ENCODE data around the gene TPMT.
"Not testable (repeated sequence)": the region's sequence is repeated elsewhere in the genome, so short reads cannot be mapped to it uniquely, and the experiment has no call there.

The TPMT gene

DNA sequence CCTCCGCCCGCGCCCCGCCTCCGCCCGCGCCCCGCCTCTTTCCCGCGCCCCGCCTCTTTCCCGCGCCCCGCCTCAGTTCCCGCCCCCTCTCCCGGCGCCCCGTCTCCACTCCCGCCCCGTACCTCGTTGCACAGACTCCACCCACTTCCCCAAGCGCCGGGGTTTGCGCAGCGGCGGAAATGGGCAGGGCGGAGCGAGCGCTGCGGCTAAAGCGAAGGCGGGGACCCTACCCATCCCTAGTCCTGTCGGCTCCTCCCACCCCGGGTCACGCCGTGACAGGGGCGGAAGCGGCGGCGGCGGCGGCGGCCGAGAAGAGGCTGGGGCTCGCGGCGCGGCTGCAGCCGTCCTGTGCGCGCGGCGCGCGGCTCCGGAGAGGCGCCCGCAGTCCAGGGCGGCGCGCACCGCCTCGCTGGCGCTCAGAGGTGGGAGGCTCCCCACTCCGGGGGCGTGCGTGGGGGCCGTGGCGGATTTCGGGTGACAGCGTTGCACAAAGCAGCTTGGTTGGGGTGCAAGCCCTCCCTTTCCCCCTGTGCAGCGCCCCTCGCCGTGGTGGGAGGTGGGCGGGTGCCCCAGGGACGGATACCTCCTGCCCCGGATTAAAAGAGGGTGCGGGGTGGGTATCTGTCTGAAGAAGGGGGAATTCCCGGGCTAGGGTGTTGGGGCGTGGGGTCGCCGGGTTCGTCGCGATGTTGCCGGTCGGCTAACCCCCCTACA is 430 bp upstream of the TPMT start, which contains the start of gene KDM1B:
KDM1B (plus strand) TSS at position 273 of the 714 bp plus-strand sequence. CDS start 4,474 bp downstream, outside the sequence.
- DNase-seq = peak; percentile 99

DNA sequence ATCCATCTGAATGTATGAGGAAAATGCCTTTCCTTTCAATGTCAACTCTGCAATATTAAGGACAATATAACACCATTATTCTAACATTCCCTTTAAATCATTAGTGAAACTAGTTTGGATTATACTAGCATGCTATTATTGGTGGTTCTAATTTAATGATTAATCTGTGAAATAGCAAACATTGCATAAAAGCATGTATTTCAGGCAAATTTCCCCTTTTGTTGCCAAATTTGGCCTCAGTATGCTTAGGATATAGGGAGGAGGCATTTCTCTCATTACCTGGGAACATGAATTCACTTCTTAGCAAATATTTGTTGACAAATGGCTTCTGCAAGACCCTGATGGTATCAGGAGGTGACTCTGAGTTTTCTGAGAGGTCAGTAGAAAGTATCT is 1.6 kb downstream of the TPMT start:
- DNase-seq = no peak

DNA sequence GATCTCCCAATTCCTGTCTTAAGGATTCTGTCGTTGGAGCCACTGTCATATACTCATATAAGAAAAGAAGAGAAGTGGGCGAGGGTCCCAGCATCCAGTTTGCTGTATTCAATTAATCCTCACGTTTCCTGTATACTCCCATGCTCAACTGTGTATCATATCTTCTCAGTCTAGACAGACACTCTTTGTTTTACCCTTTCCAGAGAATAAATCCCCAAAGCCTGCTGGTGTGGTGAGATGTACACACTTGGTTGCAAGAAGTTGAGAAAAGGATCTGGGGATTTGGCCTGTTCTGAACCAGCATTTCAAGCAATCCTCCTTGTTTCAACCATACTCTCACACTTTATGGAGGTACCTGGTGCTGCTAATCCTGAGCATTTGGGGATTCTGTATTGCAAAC is 3.1 kb downstream of the TPMT start:
- DNase-seq = no peak

GRCh38 chr6:18151391-18151790 is 3.5 kb downstream of the TPMT start:
- DNase-seq = not testable (repeated sequence)

GRCh38 chr6:18148304-18149025 is 6.4 kb downstream of the TPMT start:
- no peak for DNase-seq

DNA sequence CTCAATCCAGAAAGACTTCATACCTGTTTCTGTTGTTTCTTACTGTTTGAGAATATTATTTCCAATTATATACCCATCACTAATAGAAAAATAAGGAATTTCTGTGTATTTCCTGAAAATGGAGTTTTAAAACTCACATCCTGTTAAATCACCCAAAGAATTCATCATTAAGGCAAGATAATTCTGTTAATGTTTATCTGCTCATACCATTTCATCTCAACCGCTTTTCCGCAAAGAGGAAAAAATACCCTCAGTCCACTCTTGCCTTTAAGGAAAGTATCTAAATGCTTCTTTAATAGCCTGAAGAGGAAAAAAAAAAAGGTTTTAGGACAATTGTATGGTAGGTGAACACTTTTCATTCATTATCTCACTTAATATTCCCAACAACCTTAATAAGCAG is 7.3 kb downstream of the TPMT start:
- no peak for DNase-seq

DNA sequence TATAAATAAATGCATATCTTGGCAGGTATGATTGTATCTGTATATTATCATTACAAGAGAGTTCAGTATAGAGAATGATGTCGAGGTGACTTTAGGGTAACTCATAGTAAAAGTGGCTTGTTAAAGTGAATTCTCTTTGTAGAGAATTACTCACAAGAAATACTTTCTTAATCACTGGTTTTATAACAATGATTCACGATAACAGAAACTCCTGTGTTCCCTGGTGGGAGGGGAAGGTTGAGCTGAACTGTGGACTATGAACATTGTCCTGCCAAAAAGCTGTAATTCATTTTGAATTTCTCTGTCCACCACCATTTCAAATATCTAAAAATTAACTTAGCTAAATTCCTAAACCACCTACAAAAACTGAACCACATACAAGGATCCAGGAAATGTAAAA is 7.7 kb downstream of the TPMT start:
- DNase-seq = no peak

DNA sequence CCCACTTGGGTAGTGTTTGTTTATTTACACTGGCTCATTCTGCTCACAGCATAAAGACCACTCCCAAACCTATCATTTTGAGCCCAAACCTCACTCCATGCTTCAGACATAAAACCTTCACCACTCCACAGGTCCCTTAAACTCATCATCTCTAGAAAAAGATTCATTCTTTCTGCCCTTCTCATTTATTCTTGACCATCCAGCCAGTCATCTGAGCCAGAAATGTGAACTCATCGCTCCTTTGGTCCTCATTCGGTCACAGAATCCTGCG is 12.4 kb downstream of the TPMT start:
- no peak for DNase-seq

DNA sequence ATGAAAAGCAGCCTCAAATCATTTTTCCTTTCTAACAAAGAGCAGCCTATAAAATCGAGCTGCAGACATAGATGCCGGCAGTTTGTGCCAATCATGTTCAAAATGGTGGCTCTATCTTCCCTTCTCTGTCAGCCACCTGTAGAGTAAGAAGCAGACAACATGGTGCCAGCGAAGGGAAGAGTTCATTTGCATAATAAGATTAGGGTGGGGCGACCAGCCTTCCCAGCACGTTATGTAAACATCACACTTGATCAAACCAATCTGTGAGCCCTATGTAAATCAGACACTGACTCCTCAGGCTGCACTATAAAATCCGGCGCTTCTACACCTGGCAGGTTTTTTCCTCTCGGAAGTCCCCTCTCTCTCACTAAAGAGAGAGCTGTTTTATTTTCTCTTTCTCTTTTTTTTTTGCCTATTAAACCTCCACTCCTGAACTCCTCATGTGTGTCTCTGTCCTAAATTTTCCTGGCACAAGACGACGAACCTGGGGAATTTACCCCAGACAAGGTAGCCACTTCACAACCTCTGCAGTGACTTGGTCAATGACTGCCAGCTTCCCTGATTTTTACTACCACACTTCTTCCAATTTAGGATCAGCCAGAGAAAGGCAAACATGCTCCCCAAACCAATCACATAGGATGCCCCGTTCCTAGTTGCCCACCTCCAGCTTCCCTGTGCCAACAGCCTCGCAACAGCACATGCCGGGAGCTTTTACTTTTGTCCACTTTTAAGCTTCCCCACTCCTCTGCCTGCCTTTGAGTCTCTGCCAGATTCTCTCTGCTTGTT is 12.9 kb downstream of the TPMT start:
- peak; percentile 94 for DNase-seq

GRCh38 chr6:18139935-18140621 is 14.8 kb downstream of the TPMT start:
- no peak for DNase-seq

DNA sequence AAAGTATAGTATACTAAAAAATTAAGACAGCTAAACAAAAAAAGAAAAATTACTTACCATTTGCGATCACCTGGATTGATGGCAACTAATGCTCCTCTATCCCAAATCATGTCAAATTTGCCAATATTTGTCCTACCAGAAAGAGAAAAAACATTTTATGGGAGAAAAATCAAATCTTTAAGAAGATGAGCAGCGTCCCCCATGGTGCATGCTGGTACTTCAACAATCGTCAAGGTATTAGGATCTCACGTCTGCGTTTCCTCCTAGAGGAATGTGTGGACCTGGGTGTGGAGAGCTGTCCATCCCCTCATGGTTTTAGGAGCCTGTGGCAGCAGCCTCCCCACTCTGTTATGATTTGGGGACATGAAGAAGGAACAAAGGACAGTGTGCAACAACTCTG is 16.0 kb downstream of the TPMT start:
- DNase-seq = no peak

DNA sequence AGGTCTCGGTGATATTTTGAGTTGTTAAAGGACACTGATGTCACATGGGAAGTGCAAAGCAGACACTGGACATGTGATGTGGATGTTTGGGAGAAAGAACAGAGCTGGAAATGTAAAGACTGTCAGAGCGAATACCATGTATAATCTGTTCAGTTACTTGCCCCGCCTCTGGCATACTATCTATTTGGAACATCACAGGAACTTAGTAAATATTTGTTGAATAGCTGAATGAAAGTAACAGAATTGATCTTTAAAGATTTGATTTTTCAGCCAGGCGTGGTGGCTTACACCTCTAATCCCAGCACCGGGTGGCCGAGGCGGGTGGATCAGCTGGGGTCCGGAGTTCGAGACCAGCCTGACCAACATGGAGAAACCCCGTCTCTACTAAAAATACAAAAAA is 18.6 kb downstream of the TPMT start:
- DNase-seq = no peak

DNA sequence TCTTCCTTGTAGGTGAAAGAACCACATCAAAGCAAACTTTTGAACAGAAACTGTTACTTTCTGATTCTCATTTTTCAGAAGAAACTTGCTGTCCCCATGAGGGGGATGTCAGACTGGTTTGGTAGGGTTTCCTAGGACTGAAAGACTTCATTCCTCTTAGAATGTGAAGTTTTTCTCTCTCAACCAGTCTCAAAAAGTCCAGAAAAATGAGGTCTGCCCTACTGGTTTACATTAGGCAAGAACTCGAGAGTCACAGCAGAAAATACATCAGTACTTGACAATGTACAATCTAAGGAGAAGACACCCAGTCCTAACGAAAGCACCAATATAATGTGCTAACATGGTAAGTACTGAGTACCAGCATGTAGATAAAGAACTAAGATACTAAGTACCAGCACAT is 19.7 kb downstream of the TPMT start:
- no peak for DNase-seq

GRCh38 chr6:18132346-18132745 is 22.5 kb downstream of the TPMT start:
- DNase-seq = peak; percentile 86

GRCh38 chr6:18126121-18126520 is 28.8 kb downstream of the TPMT start:
- no peak for DNase-seq

- DNase-seq = no peak
These were observed 32.5 kb downstream of the TPMT start, which contains the start of gene NHLRC1 for GRCh38 chr6:18122128-18123093. TSS of gene NHLRC1 (minus strand) at chr6:18122677. CDS start at chr6:18122606, 71 bp downstream.

GRCh38 chr6:18121580-18122127 is 33.2 kb downstream of the TPMT start:
- peak; percentile 47 for DNase-seq

- no peak for DNase-seq
These were observed 35.6 kb downstream of the TPMT start for GRCh38 chr6:18119236-18119635.

GRCh38 chr6:18118330-18118729 is 36.5 kb downstream of the TPMT start:
- peak; percentile 55 for DNase-seq

GRCh38 chr6:18117136-18117535 is 37.7 kb downstream of the TPMT start:
- no peak for DNase-seq

- no peak for DNase-seq
These were observed 39.5 kb downstream of the TPMT start for GRCh38 chr6:18115356-18115755.

GRCh38 chr6:18110162-18110561 is 44.7 kb downstream of the TPMT start:
- DNase-seq = no peak
